H9 (cell line): ENCODE results near the gene GRHL3. TPM values are rescaled to one million over a fixed set of nuclear protein-coding genes. Genes with fewer than 3 reads are reported as not detected.

Experiments
- DNase-seq: peaks from one replicate; pipeline ENCODE4 v3.0.0-alpha.2; 2017
- H2AFZ ChIP-seq: one replicate; pipeline ENCODE4 v1.6.1; 2013; ENCODE audit warnings: mild to moderate bottlenecking, low read length, control low read depth, moderate library complexity
- H2AK5ac ChIP-seq: 2 replicates; pipeline ENCODE4 v1.6.1; 2013; ENCODE audit warnings: low read length, control low read depth, mixed read lengths; ENCODE audit not compliant: insufficient read length
- H2BK120ac ChIP-seq: one replicate; pipeline ENCODE4 v1.6.1; 2013; ENCODE audit warnings: low read depth, mild to moderate bottlenecking, low read length, control low read depth, inconsistent platforms; ENCODE audit not compliant: poor library complexity, severe bottlenecking
- H2BK12ac ChIP-seq: 2 replicates; pipeline ENCODE4 v1.6.1; 2013; ENCODE audit warnings: low read length, control low read depth, mixed read lengths, low read depth; ENCODE audit not compliant: insufficient read length
- H2BK15ac ChIP-seq: 2 replicates; pipeline ENCODE4 v1.6.1; 2013; ENCODE audit warnings: low read depth, low read length, control low read depth
- H2BK20ac ChIP-seq: one replicate; pipeline ENCODE4 v1.6.1; 2013; ENCODE audit warnings: low read depth, mild to moderate bottlenecking, low read length, control low read depth, inconsistent platforms; ENCODE audit not compliant: poor library complexity, severe bottlenecking
- H2BK5ac ChIP-seq: 2 replicates; pipeline ENCODE4 v1.6.1; 2013; ENCODE audit warnings: low read length, control low read depth, mixed read lengths; ENCODE audit not compliant: insufficient read length
- H3K14ac ChIP-seq: 2 replicates; pipeline ENCODE4 v1.6.1; 2013; ENCODE audit warnings: low read length, control low read depth; ENCODE audit not compliant: insufficient read depth
- H3K18ac ChIP-seq: 2 replicates; pipeline ENCODE4 v1.6.1; 2013; ENCODE audit warnings: low read depth, mild to moderate bottlenecking, mixed read lengths, low read length, control low read depth; ENCODE audit not compliant: insufficient read length
- H3K23ac ChIP-seq: 2 replicates; pipeline ENCODE4 v1.6.1; 2013; ENCODE audit warnings: low read length, control low read depth, mixed read lengths, low read depth; ENCODE audit not compliant: insufficient read length
- H3K23me2 ChIP-seq: 2 replicates; pipeline ENCODE4 v1.6.1; 2013; ENCODE audit warnings: low read depth, mild to moderate bottlenecking, mixed read lengths, low read length, control low read depth; ENCODE audit not compliant: insufficient read length, poor library complexity, severe bottlenecking
- H3K27ac ChIP-seq: 2 replicates; pipeline ENCODE4 v1.5.1; 2013; ENCODE audit warnings: low read length, control low read depth, mixed read lengths, low read depth; ENCODE audit not compliant: insufficient read length
- H3K27me3 ChIP-seq: 2 replicates; pipeline ENCODE4 v1.6.1; 2013; ENCODE audit warnings: low read length, control low read depth, inconsistent platforms; ENCODE audit not compliant: insufficient read depth
- H3K4ac ChIP-seq: 2 replicates; pipeline ENCODE4 v1.6.1; 2013; ENCODE audit warnings: low read depth, mild to moderate bottlenecking, control low read depth, inconsistent platforms, low read length, moderate library complexity
- H3K4me1 ChIP-seq: 2 replicates; pipeline ENCODE4 v1.6.1; 2013; ENCODE audit warnings: low read length, control low read depth, inconsistent platforms; ENCODE audit not compliant: insufficient read depth
- H3K4me2 ChIP-seq: 2 replicates; pipeline ENCODE4 v1.6.1; 2013; ENCODE audit warnings: low read length, control low read depth, mixed read lengths; ENCODE audit not compliant: insufficient read length, insufficient read depth
- H3K56ac ChIP-seq: 2 replicates; pipeline ENCODE4 v1.6.1; 2013; ENCODE audit warnings: low read depth, mild to moderate bottlenecking, mixed read lengths, low read length, control low read depth; ENCODE audit not compliant: insufficient read length
- H3K79me1 ChIP-seq: 2 replicates; pipeline ENCODE4 v1.6.1; 2013; ENCODE audit warnings: low read depth, mild to moderate bottlenecking, moderate library complexity, low read length, control low read depth, inconsistent platforms; ENCODE audit not compliant: insufficient read depth, poor library complexity, severe bottlenecking
- H3K79me2 ChIP-seq: 2 replicates; pipeline ENCODE4 v1.6.1; 2013; ENCODE audit warnings: low read length, control low read depth, inconsistent platforms; ENCODE audit not compliant: insufficient read depth
- H3K9ac ChIP-seq: 2 replicates; pipeline ENCODE4 v1.6.1; 2013; ENCODE audit warnings: low read length, control low read depth, mixed read lengths; ENCODE audit not compliant: insufficient read length; ENCODE audit errors: extremely low read depth
- H3K9me3 ChIP-seq: one replicate; pipeline ENCODE4 v1.6.1; 2013; ENCODE audit warnings: low read depth, low read length, inconsistent platforms; ENCODE audit not compliant: control insufficient read depth
- H3T11ph ChIP-seq: one replicate; pipeline ENCODE4 v1.6.1; 2013; ENCODE audit warnings: mild to moderate bottlenecking, low read length, control low read depth, inconsistent platforms
- H4K20me1 ChIP-seq: one replicate; pipeline ENCODE4 v1.6.1; 2013; ENCODE audit not compliant: control insufficient read depth, insufficient read length, insufficient read depth
- H4K5ac ChIP-seq: 2 replicates; pipeline ENCODE4 v1.6.1; 2013; ENCODE audit warnings: low read depth, mild to moderate bottlenecking, mixed read lengths, low read length, control low read depth; ENCODE audit not compliant: insufficient read length
- H4K8ac ChIP-seq: replicated peaks from 2 replicates; pipeline ENCODE4 v1.6.1; 2013; ENCODE audit warnings: low read length, control low read depth, mixed read lengths, low read depth; ENCODE audit not compliant: insufficient read length
- H4K91ac ChIP-seq: 2 replicates; pipeline ENCODE4 v1.6.1; 2013; ENCODE audit warnings: low read depth, mild to moderate bottlenecking, moderate library complexity, mixed read lengths, low read length, control low read depth; ENCODE audit not compliant: insufficient read length
- H3K27ac Mint-ChIP-seq, 3 experiments: 2 replicates in 2 of 3; 3 replicates in 1 of 3; pipeline ENCODE4 v1.8.0; 2020 to 2021; ENCODE audit warnings: mixed read lengths in 3 of 3, mild to moderate bottlenecking in 1 of 3, moderate library complexity in 1 of 3
- H3K27me3 Mint-ChIP-seq: 2 replicates; pipeline ENCODE4 v1.8.0; 2021; ENCODE audit warnings: low read depth, mild to moderate bottlenecking, moderate library complexity, mixed read lengths
- H3K36me3 Mint-ChIP-seq, 3 experiments: 2 replicates in 2 of 3; 3 replicates in 1 of 3; pipeline ENCODE4 v1.8.0; 2020 to 2021; ENCODE audit warnings: low read depth in 3 of 3, mixed read lengths in 3 of 3; ENCODE audit not compliant: insufficient read depth in 1 of 3
- H3K4me1 Mint-ChIP-seq, 2 experiments: 2 replicates each; pipeline ENCODE4 v1.8.0; 2020; ENCODE audit warnings: mixed read lengths in 2 of 2
- H3K4me3 Mint-ChIP-seq, 2 experiments: 2 replicates in 1 of 2; 3 replicates in 1 of 2; pipeline ENCODE4 v1.8.0; 2020 to 2021; ENCODE audit warnings: mild to moderate bottlenecking in 2 of 2, mixed read lengths in 2 of 2, moderate library complexity in 1 of 2
- H3K9me3 Mint-ChIP-seq, 2 experiments: 2 replicates in 1 of 2; 3 replicates in 1 of 2; pipeline ENCODE4 v1.8.0; 2020; ENCODE audit warnings: mild to moderate bottlenecking in 2 of 2, mixed read lengths in 2 of 2, moderate library complexity in 1 of 2
- WGBS: extraction: QIAGEN DNeasy Blood & Tissue Kit; methylation state at CpG from one replicate; pipeline ENCODE4 v1.1.7; 2013; ENCODE audit warnings: missing lambda C conversion rate, low lambda C conversion rate, mixed read lengths; ENCODE audit not compliant: insufficient read length; ENCODE audit errors: extremely low coverage; 5-methylcytosine and 5-hydroxymethylcytosine counted together
- total RNA-seq: library from RNA; stranded (reverse); gene quantifications from 2 replicates; pipeline ENCODE4 v1.2.1, GENCODE V29; 2021
- TF ChIP-seq, protein P1 (sequence below): fragments of 200-600 bp; sonication (generic); conservative IDR thresholded peaks from 3 replicates; pipeline ENCODE4 v1.8.0; 2021; ENCODE audit warnings: antibody characterized with exemption, mild to moderate bottlenecking

The GRHL3 gene
- total RNA-seq, 1 experiment from 2014 or later, result 3.5 TPM

DNA sequence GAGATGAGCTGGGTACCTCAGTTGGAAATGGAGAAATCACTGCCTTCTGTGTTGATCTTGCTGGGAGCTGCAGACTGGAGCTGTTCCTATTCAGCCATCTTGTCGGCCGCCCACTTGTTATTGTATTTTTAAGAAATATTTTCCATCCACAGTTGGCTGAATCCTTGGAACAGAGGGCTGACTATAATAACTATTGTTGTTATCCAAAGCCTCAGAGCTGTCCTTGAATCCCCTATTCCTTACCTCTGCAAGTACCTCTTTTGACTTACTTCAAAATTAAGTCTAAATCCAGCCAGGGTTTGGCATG, 44.1 kb upstream of the GRHL3 start:
- H2BK120ac ChIP-seq, result no peak overlapping the region
- H3K14ac ChIP-seq, result no peak overlapping the region
- no peaks in the 10 kb centered on the region for H3K4me1 ChIP-seq
- no peak overlapping the region for H2AFZ ChIP-seq
- no peaks in the 10 kb centered on the region for H3K79me1 ChIP-seq
- Mint-ChIP-seq H3K9me3 (peaks cover 12 to 15% of the 10 kb centered on the region in 2 experiments), H3K36me3 (peaks cover 0 to 5% (median 0%) of the 10 kb centered on the region in 3 experiments; a peak in 2 of 7 replicates), H3K4me1 (no peaks in the 10 kb centered on the region), H3K27me3 (peaks cover 13% of the 10 kb centered on the region), H3K27ac (no peak overlapping the region; a peak in 1 of 7 replicates), H3K4me3 (no peak overlapping the region)
- H2BK20ac ChIP-seq, result no peak overlapping the region
- H3K18ac ChIP-seq, result no peak overlapping the region
- WGBS, result no CpG with 5 or more reads among the region's 2 CpGs
- H3T11ph ChIP-seq, result no peak overlapping the region
- H3K9me3 ChIP-seq, result no peaks in the 10 kb centered on the region
- no peaks in the 10 kb centered on the region; the same call in 1 of the 2 replicates for H3K27me3 ChIP-seq
- no peak overlapping the region for H4K91ac ChIP-seq
- H3K56ac ChIP-seq, result no peak overlapping the region
- DNase-seq, result no peak
- H3K23me2 ChIP-seq, result no peaks in the 10 kb centered on the region
- no peak overlapping the region for H3K27ac ChIP-seq
- H3K4me2 ChIP-seq, result no peak overlapping the region
- H4K8ac ChIP-seq, result no peak overlapping the region
- no peaks in the 10 kb centered on the region for H4K20me1 ChIP-seq
- no peak overlapping the region for H2BK12ac ChIP-seq
- H4K5ac ChIP-seq, result no peak overlapping the region
- H3K23ac ChIP-seq, result no peak overlapping the region
- no peak overlapping the region for H2BK5ac ChIP-seq
- H2AK5ac ChIP-seq, result no peak overlapping the region
- H2BK15ac ChIP-seq, result no peak overlapping the region
- H3K9ac ChIP-seq, result no peak overlapping the region
- no peak overlapping the region for H3K4ac ChIP-seq
- no peaks in the 10 kb centered on the region for H3K79me2 ChIP-seq
- TF ChIP-seq, protein P1, sequence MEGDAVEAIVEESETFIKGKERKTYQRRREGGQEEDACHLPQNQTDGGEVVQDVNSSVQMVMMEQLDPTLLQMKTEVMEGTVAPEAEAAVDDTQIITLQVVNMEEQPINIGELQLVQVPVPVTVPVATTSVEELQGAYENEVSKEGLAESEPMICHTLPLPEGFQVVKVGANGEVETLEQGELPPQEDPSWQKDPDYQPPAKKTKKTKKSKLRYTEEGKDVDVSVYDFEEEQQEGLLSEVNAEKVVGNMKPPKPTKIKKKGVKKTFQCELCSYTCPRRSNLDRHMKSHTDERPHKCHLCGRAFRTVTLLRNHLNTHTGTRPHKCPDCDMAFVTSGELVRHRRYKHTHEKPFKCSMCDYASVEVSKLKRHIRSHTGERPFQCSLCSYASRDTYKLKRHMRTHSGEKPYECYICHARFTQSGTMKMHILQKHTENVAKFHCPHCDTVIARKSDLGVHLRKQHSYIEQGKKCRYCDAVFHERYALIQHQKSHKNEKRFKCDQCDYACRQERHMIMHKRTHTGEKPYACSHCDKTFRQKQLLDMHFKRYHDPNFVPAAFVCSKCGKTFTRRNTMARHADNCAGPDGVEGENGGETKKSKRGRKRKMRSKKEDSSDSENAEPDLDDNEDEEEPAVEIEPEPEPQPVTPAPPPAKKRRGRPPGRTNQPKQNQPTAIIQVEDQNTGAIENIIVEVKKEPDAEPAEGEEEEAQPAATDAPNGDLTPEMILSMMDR, result no peak
